Measurements from ENCODE around the gene TMSB10.
"Not testable (repeated sequence)": the region's sequence is repeated elsewhere in the genome, so short reads cannot be mapped to it uniquely, and the experiment has no call there.

The TMSB10 gene

DNA sequence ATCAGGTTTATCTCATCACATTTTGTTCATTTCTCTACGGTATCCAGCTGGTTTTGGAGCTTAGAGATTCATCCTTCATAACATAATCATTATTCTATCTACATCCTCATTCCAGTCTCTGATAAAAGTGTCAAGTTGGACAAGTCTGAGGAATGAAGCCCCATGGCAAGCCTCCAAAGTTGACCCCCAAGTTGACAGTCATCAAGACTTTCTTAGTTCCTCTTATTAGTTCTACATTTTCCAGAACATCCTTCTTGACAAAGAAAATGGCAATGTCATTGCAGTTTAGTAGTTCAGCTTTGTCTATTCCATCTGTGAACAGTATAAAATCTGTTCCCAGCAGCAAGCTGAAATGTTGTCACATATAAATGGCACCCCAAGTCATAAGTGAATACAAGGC, 4.5 kb upstream of the TMSB10 start:
- DNase-seq (ENCODE audit: insufficient read length, low spot score) (no peak), FAIRE-seq (no peak)

GRCh38 chr2:84901593-84902120, 3.8 kb upstream of the TMSB10 start:
- DNase-seq (ENCODE audit: insufficient read length, low spot score): no peak
- FAIRE-seq: no peak

DNA sequence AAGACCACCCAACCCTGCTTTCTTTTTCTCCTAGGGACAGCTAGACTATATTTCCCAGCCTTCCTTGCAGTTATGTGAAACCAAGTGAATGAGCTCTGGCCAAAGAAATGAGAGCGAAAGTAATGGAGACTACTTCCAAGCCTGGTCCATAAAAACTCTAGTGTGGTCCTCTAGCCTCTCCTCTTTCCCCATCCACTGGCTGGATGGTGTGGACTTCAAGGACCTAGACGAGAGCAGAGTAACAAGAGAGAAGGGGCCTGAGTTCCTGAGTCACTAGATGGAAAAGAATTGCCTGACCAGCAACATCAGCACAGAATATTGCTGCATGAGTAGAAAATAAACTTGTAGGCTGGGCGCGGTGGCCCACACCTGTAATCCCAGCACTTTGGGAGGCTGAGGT, 2.9 kb upstream of the TMSB10 start:
- FAIRE-seq: no peak

GRCh38 chr2:84904151-84904550, 1.3 kb upstream of the TMSB10 start:
- FAIRE-seq (no peak), DNase-seq (ENCODE audit: insufficient read length, low spot score) (no peak)

More for the DNA sequence above, 2.9 kb upstream of the TMSB10 start:
- no peak for DNase-seq (ENCODE audit: insufficient read length, low spot score)

GRCh38 chr2:84904717-84905174, 710 bp upstream of the TMSB10 start:
- no peak for FAIRE-seq
- peak; percentile 65 for DNase-seq (ENCODE audit: insufficient read length, low spot score)

DNA sequence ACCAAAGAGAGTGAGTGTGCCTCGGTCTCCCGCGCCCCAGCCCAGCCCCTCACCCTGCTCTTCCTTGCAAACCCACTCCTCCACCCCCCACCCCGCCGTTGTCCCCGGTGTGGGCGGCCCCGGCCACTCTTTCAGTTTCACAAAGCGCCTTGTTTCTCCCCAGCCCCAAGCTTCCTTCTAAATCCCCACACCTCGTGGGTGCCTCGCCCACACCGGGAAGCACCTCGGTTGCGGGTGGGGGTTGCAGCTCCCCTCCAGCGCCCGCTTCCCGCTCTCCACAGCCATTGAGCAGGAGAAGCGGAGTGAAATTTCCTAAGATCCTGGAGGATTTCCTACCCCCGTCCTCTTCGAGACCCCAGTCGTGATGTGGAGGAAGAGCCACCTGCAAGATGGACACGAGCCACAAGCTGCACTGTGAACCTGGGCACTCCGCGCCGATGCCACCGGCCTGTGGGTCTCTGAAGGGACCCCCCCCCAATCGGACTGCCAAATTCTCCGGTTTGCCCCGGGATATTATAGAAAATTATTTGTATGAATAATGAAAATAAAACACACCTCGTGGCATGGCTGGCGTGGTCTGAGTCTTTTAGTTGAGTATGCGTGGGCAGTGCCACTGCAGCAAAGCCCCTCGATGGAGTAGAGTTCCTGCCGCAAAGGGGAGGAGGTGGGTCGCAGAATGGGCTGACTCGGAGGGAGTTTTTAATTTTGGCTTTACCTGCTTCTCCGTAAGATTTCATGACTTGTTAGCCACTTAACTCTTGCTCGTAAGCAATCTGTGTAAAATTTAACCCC, 848 bp downstream of the TMSB10 start:
- FAIRE-seq (no peak), DNase-seq (ENCODE audit: insufficient read length, low spot score) (no peak)

GRCh38 chr2:84906900-84907714, 1.7 kb downstream of the TMSB10 start:
- FAIRE-seq (peak; percentile 33), DNase-seq (ENCODE audit: insufficient read length, low spot score) (peak; percentile 85)

- peak; percentile 98 for FAIRE-seq
- no peak for DNase-seq (ENCODE audit: insufficient read length, low spot score)
Measured at GRCh38 chr2:84908948-84909713, 3.7 kb downstream of the TMSB10 start.

GRCh38 chr2:84911135-84911678, 5.8 kb downstream of the TMSB10 start:
- DNase-seq (ENCODE audit: insufficient read length, low spot score) (no peak), FAIRE-seq (no peak)

GRCh38 chr2:84912984-84913383, 7.5 kb downstream of the TMSB10 start:
- FAIRE-seq (no peak), DNase-seq (ENCODE audit: insufficient read length, low spot score) (no peak)

DNA sequence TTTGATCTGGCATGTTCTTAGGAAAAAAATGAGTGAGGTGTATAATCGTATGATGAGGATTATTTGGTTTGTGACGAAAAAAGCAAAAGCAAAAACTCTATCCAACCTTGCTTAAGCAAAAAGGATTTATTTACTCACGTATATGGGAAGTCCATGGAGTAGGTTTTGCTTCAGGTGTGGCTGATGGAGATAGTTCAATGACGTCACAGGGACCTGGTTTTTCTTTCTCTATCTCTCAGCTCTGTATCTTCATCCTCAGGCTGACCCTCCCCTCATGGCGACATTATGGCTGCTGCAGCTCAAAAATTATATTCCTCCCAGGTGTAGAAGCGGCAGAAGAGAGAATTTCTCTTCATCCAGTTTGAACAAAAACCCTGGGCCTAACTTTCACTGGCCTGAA, 8.9 kb downstream of the TMSB10 start:
- DNase-seq (ENCODE audit: insufficient read length, low spot score) (no peak), FAIRE-seq (no peak)

GRCh38 chr2:84915675-84916074, 10.2 kb downstream of the TMSB10 start:
- FAIRE-seq: not testable (repeated sequence)

DNA sequence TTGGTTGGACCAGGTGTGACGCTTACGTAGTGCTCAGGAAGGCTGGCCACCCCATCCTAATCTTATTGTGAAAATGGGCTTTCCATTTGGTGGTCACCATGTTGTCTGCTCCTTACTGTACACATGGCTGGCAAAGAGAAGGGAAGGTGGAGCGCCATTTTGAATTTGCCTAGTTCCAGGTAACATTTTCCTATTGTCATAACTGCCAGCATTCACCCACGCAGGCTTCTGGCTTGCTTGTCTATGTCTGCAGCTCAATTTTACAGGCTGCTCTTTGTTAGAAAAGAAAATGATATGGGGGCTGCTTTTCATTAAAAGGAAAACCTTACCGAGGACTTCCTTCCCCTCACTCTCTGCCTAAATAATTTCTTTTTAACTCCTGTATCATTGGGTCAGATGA, 12.4 kb downstream of the TMSB10 start:
- not testable (repeated sequence) for FAIRE-seq; DNase-seq (ENCODE audit: insufficient read length, low spot score)

More at GRCh38 chr2:84915675-84916074, 10.2 kb downstream of the TMSB10 start:
- not testable (repeated sequence) for DNase-seq (ENCODE audit: insufficient read length, low spot score)

GRCh38 chr2:84918430-84918829, 13.0 kb downstream of the TMSB10 start:
- DNase-seq (ENCODE audit: insufficient read length, low spot score) (no peak), FAIRE-seq (no peak)

DNA sequence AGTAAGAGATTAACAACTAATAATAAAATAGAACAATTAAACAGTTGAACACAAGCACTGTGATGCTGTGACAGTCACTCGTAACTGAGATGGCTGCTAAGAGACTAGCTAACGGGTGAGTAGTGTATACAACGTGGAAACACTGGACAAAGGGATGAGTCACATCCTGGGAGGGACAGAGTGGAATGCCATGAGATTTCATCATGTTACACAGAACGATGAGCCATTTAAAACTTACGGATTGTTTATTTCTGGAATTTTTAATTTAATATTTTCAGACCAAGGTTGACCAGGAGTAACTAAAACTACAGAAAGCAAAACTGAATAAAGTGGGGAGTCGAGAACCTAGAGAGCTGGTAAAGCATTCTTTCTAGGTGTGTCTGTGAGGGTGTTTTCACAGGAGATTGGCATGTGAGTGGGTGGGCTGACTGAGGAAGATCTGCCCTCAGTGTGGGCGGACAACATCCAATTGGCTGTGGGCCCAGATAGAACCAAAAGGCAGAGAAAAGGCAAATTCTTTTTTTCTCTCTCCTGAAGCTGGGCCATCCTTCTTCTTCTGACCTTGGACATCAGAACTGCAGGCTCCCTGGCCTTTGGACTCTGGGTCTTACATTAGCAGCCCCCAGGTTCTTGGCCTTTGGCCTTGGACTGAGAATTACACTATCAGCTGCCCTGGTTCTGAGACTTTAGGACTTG, 14.6 kb downstream of the TMSB10 start:
- DNase-seq (ENCODE audit: insufficient read length, low spot score): peak; percentile 84
- peak; percentile 93 for FAIRE-seq

- DNase-seq (ENCODE audit: insufficient read length, low spot score) (no peak), FAIRE-seq (no peak)
Measured at GRCh38 chr2:84923009-84923408, 17.6 kb downstream of the TMSB10 start.

GRCh38 chr2:84924173-84925106, 19.0 kb downstream of the TMSB10 start:
- no peak for DNase-seq (ENCODE audit: insufficient read length, low spot score)
- FAIRE-seq: no peak

DNA sequence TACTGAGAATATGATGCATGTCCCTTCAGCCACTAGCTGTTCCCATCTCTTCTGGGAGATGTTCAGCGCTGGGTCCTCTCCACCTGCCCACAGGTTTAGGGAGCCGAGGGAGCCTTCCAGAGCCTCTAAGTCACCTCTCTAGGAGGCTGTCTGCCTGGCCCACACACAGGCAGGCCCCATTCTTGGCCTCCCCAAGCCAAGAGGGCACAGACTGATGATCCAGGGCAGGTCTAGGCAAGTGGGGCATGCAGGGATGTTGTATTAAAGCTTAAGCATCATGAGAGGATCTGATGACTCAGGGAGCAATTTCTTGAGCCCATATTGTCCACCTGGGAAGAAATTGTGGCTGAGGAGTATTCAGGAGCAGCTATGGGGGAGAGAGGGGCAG, 19.9 kb downstream of the TMSB10 start:
- FAIRE-seq (no peak), DNase-seq (ENCODE audit: insufficient read length, low spot score) (no peak)
